ENCODE measurements around the gene ANO5. TPM values are rescaled to one million over a fixed set of nuclear protein-coding genes. Genes with fewer than 3 reads are reported as not detected.
"Not testable (repeated sequence)": the region's sequence is repeated elsewhere in the genome, so short reads cannot be mapped to it uniquely, and the experiment has no call there.

ANO5 gene
- total RNA-seq, 4 donors from 2014 or later, result 13.4 to 20.8 (median 17.2) TPM

DNA sequence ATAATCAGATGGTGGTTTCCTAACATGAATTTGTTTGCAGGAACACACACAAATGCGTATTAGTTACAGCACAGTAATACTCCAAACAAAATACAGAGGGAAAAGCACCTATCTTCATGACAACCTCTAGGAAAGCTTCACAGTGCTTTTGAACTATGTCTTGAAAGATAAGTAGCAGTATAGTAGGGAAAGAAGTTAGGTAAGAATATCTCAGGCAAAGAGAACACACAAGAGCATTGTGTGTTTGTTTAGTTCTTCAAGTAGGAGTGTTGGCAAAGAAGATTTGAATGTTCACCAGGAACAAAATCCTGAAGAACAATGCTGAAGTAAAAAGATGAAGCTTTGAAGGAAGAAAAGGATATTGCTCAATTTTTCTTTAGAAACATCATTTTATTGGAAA lies 54.1 kb downstream of the ANO5 start:
- WGBS, result 42% methylated on average over 1 of the region's 1 CpG
- Histone ChIP-seq H3K27me3 (no peaks in the 10 kb centered on the region), H3K4me3 (no peak overlapping the region), H3K9me3 (no peaks in the 10 kb centered on the region), H3K27ac (replicated peaks in 1 of 4) (no peak overlapping the region), H3K4me1 (no peaks in the 10 kb centered on the region), H3K36me3 (peaks cover 0 to 20% (median 8%) of the 10 kb centered on the region in 4 donors)
- TF ChIP-seq POLR2A (IDR thresholded peaks at IDR 0.05; ENCODE audit: low read depth), result no peak
- TF ChIP-seq POLR2AphosphoS5 (IDR thresholded peaks at IDR 0.05), result no peak
- TF ChIP-seq EP300 (IDR thresholded peaks at IDR 0.05), result no peak
- TF ChIP-seq, protein P1, sequence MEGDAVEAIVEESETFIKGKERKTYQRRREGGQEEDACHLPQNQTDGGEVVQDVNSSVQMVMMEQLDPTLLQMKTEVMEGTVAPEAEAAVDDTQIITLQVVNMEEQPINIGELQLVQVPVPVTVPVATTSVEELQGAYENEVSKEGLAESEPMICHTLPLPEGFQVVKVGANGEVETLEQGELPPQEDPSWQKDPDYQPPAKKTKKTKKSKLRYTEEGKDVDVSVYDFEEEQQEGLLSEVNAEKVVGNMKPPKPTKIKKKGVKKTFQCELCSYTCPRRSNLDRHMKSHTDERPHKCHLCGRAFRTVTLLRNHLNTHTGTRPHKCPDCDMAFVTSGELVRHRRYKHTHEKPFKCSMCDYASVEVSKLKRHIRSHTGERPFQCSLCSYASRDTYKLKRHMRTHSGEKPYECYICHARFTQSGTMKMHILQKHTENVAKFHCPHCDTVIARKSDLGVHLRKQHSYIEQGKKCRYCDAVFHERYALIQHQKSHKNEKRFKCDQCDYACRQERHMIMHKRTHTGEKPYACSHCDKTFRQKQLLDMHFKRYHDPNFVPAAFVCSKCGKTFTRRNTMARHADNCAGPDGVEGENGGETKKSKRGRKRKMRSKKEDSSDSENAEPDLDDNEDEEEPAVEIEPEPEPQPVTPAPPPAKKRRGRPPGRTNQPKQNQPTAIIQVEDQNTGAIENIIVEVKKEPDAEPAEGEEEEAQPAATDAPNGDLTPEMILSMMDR (IDR thresholded peaks at IDR 0.05), result no peak
- no peak for DNase-seq (ENCODE audit: extremely low spot score)
- intact Hi-C loops (cut with DNase I), result no loop called here

DNA sequence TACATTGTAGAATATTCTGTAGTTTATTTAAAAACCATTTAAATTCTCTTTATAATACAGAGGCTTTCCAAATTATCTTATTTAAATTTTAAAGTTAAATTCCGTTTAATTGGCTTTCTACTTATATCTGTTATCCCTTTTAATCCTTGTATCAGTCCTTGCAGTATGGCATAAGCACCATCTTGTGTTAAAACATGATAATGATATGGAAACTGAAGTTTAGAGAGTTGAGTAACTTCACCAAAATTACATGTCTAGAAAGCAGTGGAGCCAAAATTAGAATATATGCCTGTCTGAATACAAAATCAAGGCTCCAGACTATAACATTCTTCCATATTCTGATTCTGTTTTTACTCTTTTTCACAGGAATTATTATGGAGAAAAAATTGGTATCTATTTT lies 57.0 kb downstream of the ANO5 start:
- DNase-seq (ENCODE audit: extremely low spot score), result no peak
- no peak overlapping the region for H3K27ac ChIP-seq (replicated peaks in 1 of 4)
- 79% methylated on average over 1 of the region's 1 CpG for WGBS
- no peak for TF ChIP-seq EP300 (IDR thresholded peaks at IDR 0.05)
- TF ChIP-seq, protein P1 (IDR thresholded peaks at IDR 0.05), result no peak
- no peak for TF ChIP-seq POLR2AphosphoS5 (IDR thresholded peaks at IDR 0.05)
- no peak for TF ChIP-seq POLR2A (IDR thresholded peaks at IDR 0.05; ENCODE audit: low read depth)
- H3K4me1 ChIP-seq, result no peaks in the 10 kb centered on the region
- H3K4me3 ChIP-seq, result no peak overlapping the region
- no peaks in the 10 kb centered on the region for H3K27me3 ChIP-seq
- H3K36me3 ChIP-seq, result peaks cover 0 to 32% (median 9%) of the 10 kb centered on the region in 4 donors
- no peaks in the 10 kb centered on the region for H3K9me3 ChIP-seq
- intact Hi-C loops (cut with DNase I), result no loop called here

DNA sequence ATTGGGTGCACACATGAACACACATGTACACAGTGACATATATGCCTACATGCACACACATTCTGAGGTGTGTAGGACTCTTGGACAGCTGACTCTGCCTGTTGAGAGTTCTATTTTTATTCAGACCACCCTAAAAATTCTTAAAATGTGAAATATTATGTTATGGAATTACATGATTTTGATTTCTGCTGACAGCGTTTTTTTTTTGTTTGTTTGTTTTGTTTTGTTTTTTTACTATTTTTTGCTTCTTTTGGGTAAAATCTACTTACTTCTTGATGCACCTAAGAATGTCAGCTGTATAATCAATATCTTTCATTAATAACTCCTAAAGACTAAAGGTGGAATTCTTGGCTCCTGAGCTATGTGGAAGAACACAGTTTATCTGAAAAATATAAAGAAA lies 64.0 kb downstream of the ANO5 start:
- Histone ChIP-seq H3K4me1 (no peaks in the 10 kb centered on the region), H3K4me3 (no peak overlapping the region), H3K27ac (replicated peaks in 1 of 4) (no peak overlapping the region), H3K27me3 (no peaks in the 10 kb centered on the region), H3K9me3 (no peaks in the 10 kb centered on the region), H3K36me3 (peaks cover 0 to 36% (median 23%) of the 10 kb centered on the region in 4 donors)
- intact Hi-C loops (cut with DNase I), result no loop called here
- no peak for TF ChIP-seq EP300 (IDR thresholded peaks at IDR 0.05)
- no peak for TF ChIP-seq POLR2A (IDR thresholded peaks at IDR 0.05; ENCODE audit: low read depth)
- TF ChIP-seq POLR2AphosphoS5 (IDR thresholded peaks at IDR 0.05), result no peak
- TF ChIP-seq, protein P1 (IDR thresholded peaks at IDR 0.05), result no peak
- 81% methylated on average over 1 of the region's 1 CpG for WGBS
- no peak for DNase-seq (ENCODE audit: extremely low spot score)

DNA sequence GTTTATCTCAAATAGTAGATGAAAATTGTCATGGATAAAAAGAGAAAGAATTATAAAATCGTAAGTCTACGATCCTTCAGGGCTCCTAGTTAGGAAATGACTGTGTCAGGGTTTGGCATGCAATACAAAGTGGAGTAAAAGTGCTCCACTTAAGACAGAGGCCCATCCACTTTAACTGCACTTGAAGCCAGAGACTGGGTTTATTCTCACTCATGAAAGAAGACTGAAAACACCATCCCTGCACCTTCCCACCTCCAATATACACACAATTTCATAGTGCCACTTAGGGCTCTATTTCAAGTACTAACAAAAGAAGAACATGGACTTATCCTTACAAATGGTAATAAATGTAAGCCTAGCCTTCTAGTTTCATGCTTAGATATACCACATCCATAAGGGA lies 70.7 kb downstream of the ANO5 start:
- no peaks in the 10 kb centered on the region for H3K9me3 ChIP-seq
- H3K36me3 ChIP-seq, result peaks cover 0 to 34% (median 2%) of the 10 kb centered on the region in 4 donors
- no peaks in the 10 kb centered on the region for H3K27me3 ChIP-seq
- DNase-seq (ENCODE audit: extremely low spot score), result no peak
- no peak overlapping the region for H3K4me3 ChIP-seq
- 90% methylated on average over 2 of the region's 2 CpGs for WGBS
- no peaks in the 10 kb centered on the region for H3K4me1 ChIP-seq
- intact Hi-C loops (cut with DNase I), result no loop called here
- TF ChIP-seq POLR2A (IDR thresholded peaks at IDR 0.05; ENCODE audit: low read depth) (no peak), EP300 (IDR thresholded peaks at IDR 0.05) (no peak)
- no peak overlapping the region for H3K27ac ChIP-seq (replicated peaks in 1 of 4)

DNA sequence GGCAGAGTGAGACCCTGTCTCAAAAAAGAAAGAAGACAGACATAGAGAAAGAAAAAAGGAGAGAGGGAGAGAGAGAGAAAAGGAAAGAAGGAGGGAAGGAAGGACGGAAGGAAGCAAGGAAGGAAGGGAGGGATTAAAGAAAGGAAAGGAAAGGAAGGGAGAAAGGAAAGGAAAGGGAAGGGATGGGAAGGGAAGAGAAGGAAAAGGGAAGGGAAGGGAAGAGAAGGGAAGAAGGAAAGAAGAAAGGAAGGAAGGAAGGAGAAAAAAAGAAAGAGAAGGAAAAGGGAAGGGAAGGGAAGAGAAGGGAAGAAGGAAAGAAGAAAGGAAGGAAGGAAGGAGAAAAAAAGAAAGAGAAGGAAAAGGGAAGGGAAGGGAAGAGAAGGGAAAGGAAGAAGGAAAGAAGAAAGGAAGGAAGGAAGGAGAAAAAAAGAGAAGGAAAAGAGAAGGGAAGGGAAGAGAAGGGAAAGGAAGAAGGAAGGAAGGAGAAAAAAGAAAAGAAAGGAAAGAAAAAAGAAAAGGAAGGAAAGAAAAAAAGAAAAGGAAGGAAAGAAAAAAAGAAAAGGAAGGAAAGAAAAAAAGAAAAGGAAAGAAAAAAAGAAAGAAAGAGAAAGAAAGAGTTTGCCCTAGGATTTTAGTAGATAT lies 76.2 kb downstream of the ANO5 start:
- peaks cover 0 to 21% (median 8%) of the 10 kb centered on the region in 4 donors for H3K36me3 ChIP-seq
- H3K9me3 ChIP-seq; H3K27me3 ChIP-seq; H3K4me3 ChIP-seq; H3K27ac ChIP-seq (replicated peaks in 1 of 4); intact Hi-C loops (cut with DNase I); H3K4me1 ChIP-seq; DNase-seq (ENCODE audit: extremely low spot score): not testable (repeated sequence)
- 94% methylated on average over 1 of the region's 1 CpG for WGBS

DNA sequence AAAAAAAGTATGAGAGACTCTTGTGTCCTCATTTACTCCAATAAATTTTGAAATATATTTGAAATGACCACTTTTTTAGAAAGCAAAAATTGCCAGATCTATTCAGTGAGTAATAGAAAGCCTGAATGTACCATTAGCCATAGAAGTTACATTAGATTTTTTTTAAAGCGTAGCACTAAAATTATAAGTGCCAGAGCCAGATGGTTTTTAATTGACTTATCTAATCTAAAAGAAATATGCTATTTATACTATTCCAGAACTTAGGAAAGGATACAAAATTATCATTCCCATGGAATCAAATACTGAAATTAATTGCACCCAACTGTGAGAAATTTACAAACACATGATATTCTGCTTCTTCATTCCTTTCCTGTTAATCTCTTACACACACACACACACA lies 80.9 kb downstream of the ANO5 start:
- H3K4me3 ChIP-seq, result no peak overlapping the region
- no peak overlapping the region for H3K27ac ChIP-seq (replicated peaks in 1 of 4)
- H3K9me3 ChIP-seq, result no peaks in the 10 kb centered on the region
- 97% methylated on average over 1 of the region's 1 CpG for WGBS
- TF ChIP-seq POLR2A (IDR thresholded peaks at IDR 0.05; ENCODE audit: low read depth), result no peak
- no peak for TF ChIP-seq POLR2AphosphoS5 (IDR thresholded peaks at IDR 0.05)
- TF ChIP-seq, protein P1 (IDR thresholded peaks at IDR 0.05), result no peak
- TF ChIP-seq EP300 (IDR thresholded peaks at IDR 0.05), result no peak
- intact Hi-C loops (cut with DNase I), result no loop called here
- no peak for DNase-seq (ENCODE audit: extremely low spot score)
- no peaks in the 10 kb centered on the region for H3K27me3 ChIP-seq
- H3K4me1 ChIP-seq, result no peaks in the 10 kb centered on the region
- H3K36me3 ChIP-seq, result peaks cover 0 to 29% (median 12%) of the 10 kb centered on the region in 4 donors

Measured in esophagus muscularis mucosa (tissue), 4 donors.